Lung (tissue), 12 donors: Measurements from ENCODE around the gene PIM1. TPM values are rescaled to one million over a fixed set of nuclear protein-coding genes. Genes with fewer than 3 reads are reported as not detected.

ENCODE experiments used
- ATAC-seq: fragments of 200-7000 bp; cut with Tn5 transposase; one replicate; pipeline ENCODE4 v1.9.1; 2020; ENCODE audit warnings: moderate number of reproducible peaks; ENCODE audit not compliant: insufficient read depth, low FRiP score
- DNase-seq, 3 donors: peaks; one replicate each; pipeline ENCODE4 v3.0.0-alpha.2; 2013 to 2017
- H3K27ac ChIP-seq, 2 donors: one replicate each; pipeline ENCODE4 v1.5.1; 2013; ENCODE audit warnings: mild to moderate bottlenecking in 2 of 2, moderate library complexity in 2 of 2, control low read depth in 1 of 2, inconsistent platforms in 1 of 2, low read depth in 1 of 2, low read length in 1 of 2
- H3K27me3 ChIP-seq, 3 donors: one replicate each; pipeline ENCODE4 v1.5.1; 2013; ENCODE audit warnings: low read length in 2 of 3; ENCODE audit not compliant: control insufficient read depth in 3 of 3, insufficient read depth in 3 of 3
- H3K36me3 ChIP-seq, 4 donors: one replicate each; pipeline ENCODE4 v1.5.1; 2013; ENCODE audit warnings: low read length in 4 of 4, mild to moderate bottlenecking in 1 of 4, moderate library complexity in 1 of 4; ENCODE audit not compliant: control insufficient read depth in 4 of 4, insufficient read depth in 4 of 4
- H3K4me1 ChIP-seq, 5 donors: one replicate each; pipeline ENCODE4 v1.5.1; 2013; ENCODE audit warnings: low read length in 5 of 5, mild to moderate bottlenecking in 2 of 5, moderate library complexity in 1 of 5; ENCODE audit not compliant: control insufficient read depth in 5 of 5, insufficient read depth in 5 of 5
- H3K4me3 ChIP-seq: one replicate; pipeline ENCODE4 v1.5.1; 2013; ENCODE audit warnings: mild to moderate bottlenecking, control low read depth, moderate library complexity
- H3K9ac ChIP-seq, 2 donors: one replicate each; pipeline ENCODE4 v1.5.1; 2013; ENCODE audit warnings: low read length in 2 of 2, control low read depth in 1 of 2; ENCODE audit not compliant: insufficient read depth in 1 of 2
- H3K9me3 ChIP-seq, 4 donors: one replicate each; pipeline ENCODE4 v1.5.1; 2013; ENCODE audit warnings: low read length in 3 of 4, mild to moderate bottlenecking in 1 of 4, moderate library complexity in 1 of 4; ENCODE audit not compliant: control insufficient read depth in 4 of 4, insufficient read depth in 3 of 4
- CTCF ChIP-seq: IDR thresholded peaks from 2 replicates; pipeline ENCODE4 v1.5.1; 2012; ENCODE audit warnings: mild to moderate bottlenecking; ENCODE audit errors: control extremely low read depth, extremely low read depth
- WGBS, 2 donors: extraction: QIAGEN DNeasy Blood & Tissue Kit; methylation state at CpG; one replicate each; pipeline ENCODE4 v1.1.7; 2013; 5-methylcytosine and 5-hydroxymethylcytosine counted together
- polyA plus RNA-seq, 2 donors: library from polyadenylated mRNA; stranded (reverse); fragments of 200-250 nt; gene quantifications; one replicate each; pipeline ENCODE4 v1.2.1, GENCODE V29; 2013
- total RNA-seq, 2 donors: library from RNA; depleted of rRNA in 1 of 2; stranded (reverse); fragments of >200 nt in 1 of 2; gene quantifications; one replicate each; pipeline ENCODE4 v1.2.1, GENCODE V29; 2014 to 2021
- donor health status: control.
- donor health status: control.
- donor health status: Bipolar disorder and iron deficiency.
- donor health status: healthy.
- donor health status: DM: yes; HTN: yes; CAD: no.

The PIM1 gene
- total and polyA plus RNA-seq, 4 donors, result 43.2 to 108 (median 52.0) TPM

- H3K9ac ChIP-seq, result no peak overlapping the region
- peaks cover 3 to 23% (median 10%) of the 10 kb centered on the region in 5 donors for H3K4me1 ChIP-seq
- WGBS, 2 donors, result 74 to 88% methylated on average over 7 of the region's 7 CpGs
- H3K27ac ChIP-seq, result peak overlapping the region in 1 of 2 donors; percentile 56
- DNase-seq, result no peak
- no peak for ATAC-seq
- no peaks in the 10 kb centered on the region for H3K27me3 ChIP-seq
- H3K4me3 ChIP-seq, result no peak overlapping the region
- no peaks in the 10 kb centered on the region for H3K36me3 ChIP-seq
- no peak for TF ChIP-seq CTCF
- H3K9me3 ChIP-seq, result no peaks in the 10 kb centered on the region
Observed at GRCh38 chr6:37136821-37137200, 33.1 kb upstream of the PIM1 start.

GRCh38 chr6:37137201-37138090 lies 32.5 kb upstream of the PIM1 start:
- Histone ChIP-seq H3K36me3 (no peaks in the 10 kb centered on the region), H3K9ac (no peak overlapping the region), H3K4me1 (peaks cover 3 to 23% (median 10%) of the 10 kb centered on the region in 5 donors), H3K4me3 (no peak overlapping the region), H3K27me3 (no peaks in the 10 kb centered on the region), H3K27ac (peak overlapping the region in 1 of 2 donors; percentile 56), H3K9me3 (no peaks in the 10 kb centered on the region)
- ATAC-seq, result peak; percentile 41
- 60 to 70% methylated on average over 19 of the region's 19 CpGs for WGBS, 2 donors
- DNase-seq, result peak; percentile 83 to 88 (median 84)
- no peak for TF ChIP-seq CTCF

GRCh38 chr6:37138856-37139229 lies 31.1 kb upstream of the PIM1 start:
- H3K4me1 ChIP-seq, result peaks cover 3 to 23% (median 10%) of the 10 kb centered on the region in 5 donors
- no peak overlapping the region for H3K27ac ChIP-seq
- ATAC-seq, result no peak
- WGBS, 2 donors, result 93 to 95% methylated on average over 1 of the region's 1 CpG
- no peak overlapping the region for H3K4me3 ChIP-seq
- no peak overlapping the region for H3K9ac ChIP-seq
- DNase-seq, result no peak
- no peaks in the 10 kb centered on the region for H3K27me3 ChIP-seq
- no peaks in the 10 kb centered on the region for H3K36me3 ChIP-seq
- no peaks in the 10 kb centered on the region for H3K9me3 ChIP-seq
- no peak for TF ChIP-seq CTCF
